Activated CD8-positive, alpha-beta memory T cell treated with anti-CD3 and anti-CD28 coated beads, Interleukin-2, amount 50 U/mL, for 48 hours (primary cell): ENCODE measurements around the gene EPHA10.

Experiments used
- DNase-seq: peaks from one replicate; pipeline ENCODE4 v3.0.0-alpha.2; 2020

Gene EPHA10

DNA sequence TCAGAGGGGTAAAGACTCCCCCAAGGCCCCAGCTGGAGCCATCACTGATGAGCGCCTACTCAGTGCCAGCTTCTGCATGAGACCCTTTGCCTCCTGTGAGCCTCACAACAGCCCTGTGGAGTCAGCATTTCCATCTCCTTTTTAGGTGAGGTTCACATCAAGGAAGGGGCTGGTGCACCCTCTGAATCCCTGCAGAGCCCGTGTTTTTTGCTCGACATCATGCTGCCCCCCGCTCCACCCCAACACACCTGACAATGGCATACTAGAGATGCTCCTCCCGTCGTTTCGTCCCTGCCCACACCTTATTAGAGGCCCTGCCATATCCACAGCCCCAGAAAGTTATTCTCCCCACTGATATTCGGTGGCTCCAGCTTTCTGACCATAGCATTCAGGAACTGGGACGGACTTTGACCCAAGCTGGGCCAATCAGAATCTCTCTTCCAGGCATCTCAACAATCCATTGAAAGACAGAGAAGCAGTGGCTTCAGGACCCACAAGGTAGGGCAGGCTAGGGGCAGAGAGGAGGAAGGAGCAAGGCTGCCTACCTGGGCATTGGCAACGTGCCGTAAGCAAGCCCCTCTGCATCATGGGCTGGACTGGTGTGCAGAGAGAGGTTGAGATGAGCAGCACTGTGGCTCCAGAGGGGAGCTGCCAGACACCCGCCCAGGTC, 32.7 kb downstream of the EPHA10 start:
- DNase-seq, result no peak

DNA sequence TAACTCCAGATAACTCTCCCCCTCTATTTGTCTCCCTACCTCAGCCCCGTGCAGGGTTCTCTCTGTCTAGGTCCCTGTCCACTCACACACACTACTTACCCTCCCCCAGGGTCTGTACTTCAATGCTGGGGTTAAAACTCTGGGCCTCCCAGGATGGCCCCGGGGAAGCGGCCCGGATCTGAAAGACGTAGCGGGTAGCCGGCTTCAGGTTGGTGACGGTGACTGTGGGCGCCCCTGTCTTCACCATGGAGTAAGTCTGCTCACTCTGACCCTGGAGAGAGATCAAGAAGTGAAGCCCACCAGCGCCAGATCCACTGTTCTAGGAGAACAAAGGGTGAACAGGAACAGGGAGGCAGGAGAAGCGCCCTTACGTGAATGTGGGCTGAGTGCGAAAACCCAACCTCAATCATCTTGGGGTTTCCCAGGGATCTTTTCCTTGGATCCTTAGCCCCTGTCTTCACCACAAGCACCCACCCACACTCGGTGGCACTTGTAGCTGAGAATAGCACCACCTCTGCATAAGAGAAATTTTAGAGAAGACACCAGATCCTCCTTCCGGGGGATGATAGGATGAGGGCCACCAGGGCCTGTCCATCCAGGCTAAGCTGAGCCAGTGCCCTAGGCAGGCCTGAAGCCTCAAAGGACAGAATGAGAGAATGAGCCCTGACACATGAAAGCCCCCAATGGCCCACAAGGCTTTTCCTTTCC, 33.5 kb downstream of the EPHA10 start:
- no peak for DNase-seq

- no peak for DNase-seq
Measured at GRCh38 chr1:37730376-37730775, 34.5 kb downstream of the EPHA10 start.

- DNase-seq, result no peak
Measured at GRCh38 chr1:37728416-37728815, 36.5 kb downstream of the EPHA10 start.

GRCh38 chr1:37726751-37727585, 38.0 kb downstream of the EPHA10 start:
- no peak for DNase-seq

DNA sequence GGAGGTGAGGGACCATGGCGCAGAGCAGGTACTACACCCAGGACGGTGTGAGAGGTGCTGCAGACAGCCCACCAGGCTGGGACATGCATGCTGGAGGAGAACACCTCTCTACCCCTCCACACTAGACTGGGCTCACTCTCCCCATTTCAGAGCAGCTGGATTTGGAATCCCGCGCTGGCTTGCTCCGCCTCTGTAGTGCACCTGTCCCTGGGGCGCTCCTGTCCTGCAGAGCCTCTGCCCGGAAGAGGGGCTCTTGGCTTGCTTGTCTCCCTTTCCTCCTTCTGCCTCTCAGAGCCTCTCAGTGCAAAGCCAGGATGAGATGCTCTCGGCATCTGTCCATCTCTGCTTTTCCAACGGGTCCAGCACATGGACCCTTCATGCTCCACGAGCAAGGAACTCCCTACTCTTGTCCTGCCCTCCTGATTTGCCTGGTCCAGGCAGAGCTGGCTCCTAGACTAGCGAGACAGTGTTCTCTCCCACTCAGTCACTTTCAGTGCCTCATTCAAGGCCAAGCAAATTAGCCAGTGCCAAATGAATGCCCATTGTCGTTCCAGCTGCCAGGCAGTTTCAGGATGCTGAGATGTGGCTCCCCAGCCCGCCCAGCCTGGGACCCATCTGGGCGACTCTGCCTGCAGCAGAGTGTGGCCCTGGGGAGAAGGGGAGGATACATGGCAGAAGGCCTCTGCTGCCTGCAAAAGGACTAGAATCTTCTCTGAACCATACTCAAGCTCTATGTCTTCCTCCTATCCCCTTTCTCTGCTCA, 38.9 kb downstream of the EPHA10 start:
- no peak for DNase-seq

DNA sequence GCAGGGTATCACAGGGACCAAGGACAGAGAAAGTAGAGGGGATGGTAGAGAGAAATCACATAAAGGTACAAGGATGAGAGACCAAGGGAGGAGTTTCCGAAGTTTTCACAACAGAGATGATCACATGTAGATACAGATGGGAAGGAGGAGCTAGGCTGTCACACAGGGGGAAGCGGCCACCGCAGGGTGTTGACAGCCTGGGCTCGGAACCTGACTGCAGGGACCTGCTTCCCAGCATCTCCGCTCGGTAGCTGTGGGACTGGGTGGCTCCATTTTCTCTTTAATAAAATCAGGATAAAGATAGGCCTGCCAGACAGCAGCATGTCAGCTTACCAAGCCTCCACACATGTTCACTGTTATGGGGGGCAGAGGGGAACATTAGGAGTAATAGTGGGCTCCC, 40.3 kb downstream of the EPHA10 start:
- DNase-seq, result no peak

- DNase-seq, result no peak
Measured at GRCh38 chr1:37723390-37724078, 41.4 kb downstream of the EPHA10 start.

DNA sequence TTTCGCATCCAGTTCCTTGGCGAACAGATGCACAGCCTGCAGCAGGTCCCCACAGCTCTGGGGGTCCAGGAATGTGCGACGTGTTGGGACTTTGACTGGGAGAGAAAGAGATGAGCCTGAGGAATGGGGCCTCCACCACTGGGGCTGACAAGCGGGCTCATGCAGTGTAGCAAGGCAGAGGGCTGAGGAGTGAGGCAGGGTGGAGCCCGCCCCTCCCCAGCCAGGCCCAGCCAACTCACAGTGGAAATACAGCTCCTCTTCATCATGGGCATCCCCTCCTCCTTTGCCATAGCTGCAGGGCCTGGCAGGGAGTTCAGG, 41.9 kb downstream of the EPHA10 start:
- no peak for DNase-seq

DNA sequence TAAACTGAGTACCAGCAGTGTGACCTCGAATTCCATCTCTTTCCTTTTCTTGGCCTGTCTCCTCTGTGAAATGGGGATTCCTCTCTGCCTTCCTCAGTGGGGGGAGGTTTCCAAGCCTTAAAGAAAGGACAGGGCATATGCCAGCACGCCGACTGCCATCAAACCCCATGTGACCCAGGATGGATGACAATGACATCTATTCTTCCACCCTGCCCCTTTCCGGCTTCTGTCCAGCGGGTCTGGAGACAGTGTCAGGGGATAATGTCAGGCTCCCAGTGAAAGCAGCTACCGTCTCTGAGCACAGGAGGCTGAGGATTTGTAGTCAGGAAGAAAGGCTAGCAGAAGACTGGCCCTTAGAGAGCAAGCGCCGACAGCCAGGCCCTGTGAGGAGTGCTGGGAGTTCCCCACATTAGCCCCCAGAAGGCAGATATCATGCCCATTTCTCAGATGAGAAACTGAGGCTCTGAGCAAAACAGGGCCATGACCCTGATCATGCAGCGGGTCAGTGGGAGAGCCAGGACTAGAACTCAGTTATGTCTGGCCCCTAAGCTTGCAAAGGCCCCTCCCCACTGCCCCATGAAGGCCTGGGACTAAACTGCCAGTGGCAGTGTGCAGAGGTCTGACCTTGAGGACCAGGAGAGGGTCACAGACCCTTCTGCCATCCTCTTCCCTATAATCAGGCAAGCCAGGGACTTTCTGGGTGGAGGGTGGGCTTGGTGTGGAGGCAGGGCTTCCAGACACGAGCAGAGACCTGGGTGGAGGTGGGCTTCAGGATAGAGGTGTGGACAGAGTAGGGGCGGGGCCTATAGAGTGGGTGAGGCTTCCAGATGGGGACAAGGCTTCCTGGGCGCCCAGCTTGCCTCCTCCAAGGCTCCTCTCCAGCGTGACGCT, 42.5 kb downstream of the EPHA10 start:
- DNase-seq, result no peak

DNA sequence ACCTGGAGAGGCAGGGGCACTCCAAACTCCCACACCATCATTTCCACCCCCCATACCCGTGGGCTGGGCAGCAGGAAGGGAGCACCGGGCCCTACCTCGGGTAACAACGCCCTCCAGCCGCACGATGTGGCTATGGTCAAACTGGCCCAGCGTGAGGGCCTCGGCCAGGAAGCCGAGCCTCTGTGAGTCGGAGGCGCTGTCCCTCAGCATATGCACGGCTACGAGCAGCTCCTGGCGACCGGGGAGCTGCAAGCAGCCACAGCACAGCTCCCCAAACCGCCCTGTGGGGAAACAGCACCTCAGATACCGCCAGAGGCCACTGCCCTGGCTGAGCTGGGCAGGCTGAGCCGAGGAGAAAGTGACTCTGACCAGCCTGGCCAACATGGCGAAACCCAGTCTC, 43.4 kb downstream of the EPHA10 start:
- DNase-seq, result no peak

GRCh38 chr1:37720231-37721130, 44.4 kb downstream of the EPHA10 start:
- no peak for DNase-seq

DNA sequence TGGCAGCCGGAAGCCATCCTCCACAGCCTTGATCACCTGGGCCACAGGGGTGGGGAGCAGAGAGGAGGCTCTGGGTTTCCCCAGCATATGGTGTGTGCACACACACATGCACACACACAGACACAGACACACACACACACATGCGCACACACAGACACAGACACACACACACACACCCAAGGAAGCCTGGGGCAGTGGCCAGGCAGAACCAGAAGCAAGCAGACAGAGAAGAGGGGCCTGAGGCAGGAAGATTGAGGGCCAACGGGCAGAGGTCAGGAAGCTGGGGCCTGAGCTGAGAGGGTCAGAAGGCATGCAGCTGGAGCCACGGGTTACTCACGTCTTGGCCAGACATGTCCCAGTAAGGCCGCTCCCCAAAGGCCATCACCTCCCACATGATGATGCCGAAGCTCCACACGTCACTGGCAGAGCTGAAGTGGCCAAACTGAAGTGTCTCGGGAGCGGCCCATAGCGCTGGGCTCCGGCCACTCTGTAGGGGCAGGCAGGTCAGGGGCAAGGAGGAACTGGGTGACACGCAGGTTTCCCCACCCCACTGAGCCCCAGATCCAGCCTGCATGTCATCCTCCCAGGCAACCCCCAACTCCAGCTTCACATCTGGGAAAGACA, 45.2 kb downstream of the EPHA10 start:
- DNase-seq, result no peak

- no peak for DNase-seq
Measured at GRCh38 chr1:37718901-37719571, 45.9 kb downstream of the EPHA10 start.

- DNase-seq, result no peak
Measured at GRCh38 chr1:37718181-37718900, 46.6 kb downstream of the EPHA10 start.

DNA sequence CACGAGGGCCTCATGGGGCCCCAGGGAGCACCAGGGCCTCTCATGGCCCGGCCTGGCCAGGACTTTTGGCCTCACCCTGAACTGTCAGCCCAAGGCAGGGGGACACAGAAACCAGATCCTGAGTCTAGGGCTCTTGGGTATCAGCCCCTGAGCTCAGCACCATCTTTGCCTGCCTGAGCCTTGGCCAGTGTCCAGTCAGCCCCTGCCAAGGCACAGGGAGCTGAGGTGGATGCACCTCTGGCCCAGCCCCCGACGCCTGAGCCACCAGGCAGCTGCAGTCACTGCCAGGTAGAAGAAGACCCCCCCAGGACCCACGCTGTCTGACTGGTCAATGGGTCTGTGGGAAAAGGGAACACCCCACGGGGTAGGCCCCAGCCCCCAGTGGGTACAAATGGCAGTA, 47.3 kb downstream of the EPHA10 start:
- no peak for DNase-seq

GRCh38 chr1:37716321-37716720, 48.6 kb downstream of the EPHA10 start:
- no peak for DNase-seq

GRCh38 chr1:37714689-37715088, 50.2 kb downstream of the EPHA10 start:
- no peak for DNase-seq

DNA sequence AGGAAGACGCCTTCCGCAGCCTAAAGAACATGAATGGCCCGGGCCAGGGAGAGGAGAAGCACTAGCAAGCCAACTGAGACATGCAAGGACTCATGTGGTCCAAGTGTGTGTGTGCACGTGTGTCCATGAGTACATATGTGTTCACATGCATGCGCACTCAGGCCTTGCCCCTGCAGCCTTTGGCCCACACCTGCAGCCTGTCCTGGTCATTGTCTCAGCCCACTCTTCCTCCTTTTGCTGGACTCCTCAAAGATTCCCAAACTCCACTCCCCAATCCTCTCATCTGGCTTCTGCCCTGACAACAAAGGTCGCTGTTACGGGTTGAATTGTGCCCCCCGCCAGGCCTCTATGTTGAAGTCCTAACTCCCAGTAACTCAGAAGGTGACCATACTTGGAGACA, 50.7 kb downstream of the EPHA10 start:
- DNase-seq, result no peak
